HG03432 (cell line): ENCODE results near the gene FGF2.

Source experiments
- ATAC-seq: cut with Tn5 transposase; IDR thresholded peaks from one replicate; pipeline ENCODE4 v1.9.1; 2021; ENCODE audit warnings: mild to moderate bottlenecking, moderate library complexity; ENCODE audit not compliant: unreplicated experiment

Gene FGF2

DNA sequence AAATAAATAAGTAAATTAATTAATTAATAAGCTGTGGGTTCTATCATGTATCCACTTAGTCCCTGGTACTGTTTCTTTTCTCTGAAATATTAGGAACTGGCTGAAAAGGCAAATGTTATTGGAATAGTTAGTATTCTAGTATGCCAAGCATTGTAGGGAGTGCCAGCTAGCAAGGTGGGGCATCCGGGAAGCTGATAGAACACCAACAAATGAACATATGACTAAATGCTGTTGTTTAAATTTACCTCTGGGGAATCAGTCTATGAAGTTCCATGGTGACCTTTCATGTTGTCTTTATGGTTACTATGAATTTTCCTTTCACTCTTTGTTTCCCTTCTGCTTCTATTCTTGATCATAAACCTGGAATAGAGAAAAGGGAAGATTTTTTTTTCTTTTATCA, 63.1 kb downstream of the FGF2 start:
- ATAC-seq: peak; percentile 12

DNA sequence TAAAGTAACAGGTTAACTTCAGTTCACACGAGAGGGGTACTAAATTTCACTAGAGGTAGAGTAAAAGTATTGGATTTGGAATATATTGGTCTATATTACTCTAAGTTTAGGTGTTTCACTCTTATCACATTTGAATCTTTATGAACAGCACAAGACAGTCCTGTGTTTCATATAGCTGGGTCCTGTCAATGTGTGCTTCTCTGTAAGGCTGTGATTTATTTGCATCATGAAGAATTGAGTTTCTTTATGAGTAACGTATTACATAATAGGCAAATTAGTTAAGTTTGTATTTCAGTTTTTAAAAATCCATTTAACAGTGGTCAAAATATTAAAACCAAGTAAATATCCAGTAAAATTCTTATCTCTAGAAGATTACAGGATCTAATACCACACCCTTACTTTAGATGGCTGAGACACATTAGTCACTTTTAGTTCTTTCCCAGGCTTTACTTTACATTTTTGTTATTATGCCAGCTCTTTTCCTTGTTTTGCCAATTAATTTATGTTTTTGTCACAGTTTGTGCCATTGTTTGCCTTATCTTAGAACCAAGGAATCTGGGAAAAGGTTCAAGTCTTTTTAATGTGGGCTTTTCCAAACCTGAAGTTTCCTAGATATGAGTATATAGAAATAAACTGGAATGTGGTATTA, 63.6 kb downstream of the FGF2 start:
- peak; percentile 69 for ATAC-seq

DNA sequence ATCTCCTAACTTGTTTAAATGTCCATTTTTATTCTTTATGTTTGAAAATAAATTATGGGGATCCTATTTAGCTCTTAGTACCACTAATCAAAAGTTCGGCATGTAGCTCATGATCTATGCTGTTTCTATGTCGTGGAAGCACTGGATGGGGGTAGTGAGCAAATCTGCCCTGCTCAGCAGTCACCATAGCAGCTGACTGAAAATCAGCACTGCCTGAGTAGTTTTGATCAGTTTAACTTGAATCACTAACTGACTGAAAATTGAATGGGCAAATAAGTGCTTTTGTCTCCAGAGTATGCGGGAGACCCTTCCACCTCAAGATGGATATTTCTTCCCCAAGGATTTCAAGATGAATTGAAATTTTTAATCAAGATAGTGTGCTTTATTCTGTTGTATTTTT, 68.2 kb downstream of the FGF2 start:
- ATAC-seq: no peak

DNA sequence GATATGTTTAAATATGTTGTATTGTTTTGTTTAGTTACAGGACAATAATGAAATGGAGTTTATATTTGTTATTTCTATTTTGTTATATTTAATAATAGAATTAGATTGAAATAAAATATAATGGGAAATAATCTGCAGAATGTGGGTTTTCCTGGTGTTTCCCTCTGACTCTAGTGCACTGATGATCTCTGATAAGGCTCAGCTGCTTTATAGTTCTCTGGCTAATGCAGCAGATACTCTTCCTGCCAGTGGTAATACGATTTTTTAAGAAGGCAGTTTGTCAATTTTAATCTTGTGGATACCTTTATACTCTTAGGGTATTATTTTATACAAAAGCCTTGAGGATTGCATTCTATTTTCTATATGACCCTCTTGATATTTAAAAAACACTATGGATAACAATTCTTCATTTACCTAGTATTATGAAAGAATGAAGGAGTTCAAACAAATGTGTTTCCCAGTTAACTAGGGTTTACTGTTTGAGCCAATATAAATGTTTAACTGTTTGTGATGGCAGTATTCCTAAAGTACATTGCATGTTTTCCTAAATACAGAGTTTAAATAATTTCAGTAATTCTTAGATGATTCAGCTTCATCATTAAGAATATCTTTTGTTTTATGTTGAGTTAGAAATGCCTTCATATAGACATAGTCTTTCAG, 68.8 kb downstream of the FGF2 start:
- no peak for ATAC-seq

DNA sequence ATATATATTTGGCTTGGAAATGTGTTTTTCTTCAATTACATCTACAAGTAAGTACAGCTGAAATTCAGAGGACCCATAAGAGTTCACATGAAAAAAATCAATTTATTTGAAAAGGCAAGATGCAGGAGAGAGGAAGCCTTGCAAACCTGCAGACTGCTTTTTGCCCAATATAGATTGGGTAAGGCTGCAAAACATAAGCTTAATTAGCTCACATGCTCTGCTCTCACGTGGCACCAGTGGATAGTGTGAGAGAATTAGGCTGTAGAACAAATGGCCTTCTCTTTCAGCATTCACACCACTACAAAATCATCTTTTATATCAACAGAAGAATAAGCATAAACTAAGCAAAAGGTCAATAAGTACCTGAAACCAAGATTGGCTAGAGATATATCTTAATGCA, 69.6 kb downstream of the FGF2 start:
- no peak for ATAC-seq

DNA sequence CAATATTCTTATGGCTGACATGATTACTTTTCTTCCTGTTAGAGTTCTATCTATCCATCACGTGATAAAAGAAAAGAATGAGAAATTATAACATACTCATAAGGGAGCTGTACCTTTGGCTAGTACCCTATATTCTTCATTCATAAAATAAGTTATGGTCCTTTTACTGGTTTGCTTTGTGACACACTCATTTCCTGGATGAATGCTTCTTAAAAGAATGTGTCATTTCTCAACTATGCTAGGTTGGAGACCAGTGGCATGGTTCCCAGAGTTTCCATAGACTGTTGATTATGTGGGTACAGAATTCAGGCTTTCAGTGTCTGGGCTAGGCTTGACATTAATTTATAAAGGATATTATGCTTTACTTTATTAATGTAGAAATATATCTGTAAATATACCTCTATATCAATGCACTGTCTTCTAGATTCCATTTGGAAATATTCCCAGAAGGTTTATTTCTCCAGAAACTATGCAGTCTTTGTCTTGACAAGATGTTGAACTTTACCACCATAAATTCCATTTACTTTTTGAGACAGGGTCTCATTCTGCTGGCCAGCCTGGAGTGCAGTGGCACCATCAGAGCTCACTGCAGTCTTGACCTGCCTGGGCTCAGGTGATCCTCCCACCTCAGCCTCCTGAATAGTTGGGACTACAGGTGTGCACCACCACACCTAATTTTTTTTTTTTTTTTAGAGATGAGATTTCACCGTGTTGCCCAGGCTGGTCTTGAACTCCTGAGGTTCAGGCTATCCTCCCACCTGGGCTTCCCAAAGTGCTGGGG, 71.9 kb downstream of the FGF2 start:
- ATAC-seq: no peak

DNA sequence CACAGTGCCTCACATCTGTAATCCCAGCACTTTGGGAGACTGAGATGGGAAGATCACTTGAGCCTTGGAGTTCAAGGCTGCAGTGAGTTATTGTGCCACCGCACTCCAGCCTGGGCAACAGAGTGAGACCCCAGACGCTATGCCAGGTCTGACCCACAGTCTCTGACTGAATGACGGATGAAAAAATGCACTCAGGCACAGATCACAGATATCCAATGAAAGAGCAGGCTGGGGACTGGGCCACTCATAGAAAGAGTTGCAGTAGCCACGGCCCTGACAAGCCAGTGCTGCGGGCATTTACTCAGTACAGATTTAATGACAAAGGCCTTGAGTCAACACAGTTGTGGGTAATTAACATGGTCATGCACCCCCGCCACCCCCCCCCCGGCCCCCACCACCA, 73.1 kb downstream of the FGF2 start:
- no peak for ATAC-seq

DNA sequence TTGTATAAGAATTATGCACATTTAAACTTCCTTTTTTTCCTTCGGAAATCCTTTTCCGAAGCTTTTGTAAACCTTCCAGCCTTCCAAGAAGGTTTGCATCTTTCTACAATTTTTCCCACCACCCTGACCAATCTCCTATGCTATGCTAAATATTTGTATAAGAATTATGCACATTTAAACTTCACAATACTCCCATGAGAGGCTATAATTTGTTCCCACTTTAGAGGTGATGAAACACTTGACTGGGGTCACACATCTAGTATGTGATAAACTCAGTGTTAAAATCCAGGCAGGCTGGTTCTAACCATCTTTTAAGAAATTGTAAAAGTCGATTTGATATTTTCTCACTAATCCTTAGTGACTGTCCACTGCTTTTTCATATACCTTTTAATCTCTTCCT, 73.7 kb downstream of the FGF2 start:
- no peak for ATAC-seq

DNA sequence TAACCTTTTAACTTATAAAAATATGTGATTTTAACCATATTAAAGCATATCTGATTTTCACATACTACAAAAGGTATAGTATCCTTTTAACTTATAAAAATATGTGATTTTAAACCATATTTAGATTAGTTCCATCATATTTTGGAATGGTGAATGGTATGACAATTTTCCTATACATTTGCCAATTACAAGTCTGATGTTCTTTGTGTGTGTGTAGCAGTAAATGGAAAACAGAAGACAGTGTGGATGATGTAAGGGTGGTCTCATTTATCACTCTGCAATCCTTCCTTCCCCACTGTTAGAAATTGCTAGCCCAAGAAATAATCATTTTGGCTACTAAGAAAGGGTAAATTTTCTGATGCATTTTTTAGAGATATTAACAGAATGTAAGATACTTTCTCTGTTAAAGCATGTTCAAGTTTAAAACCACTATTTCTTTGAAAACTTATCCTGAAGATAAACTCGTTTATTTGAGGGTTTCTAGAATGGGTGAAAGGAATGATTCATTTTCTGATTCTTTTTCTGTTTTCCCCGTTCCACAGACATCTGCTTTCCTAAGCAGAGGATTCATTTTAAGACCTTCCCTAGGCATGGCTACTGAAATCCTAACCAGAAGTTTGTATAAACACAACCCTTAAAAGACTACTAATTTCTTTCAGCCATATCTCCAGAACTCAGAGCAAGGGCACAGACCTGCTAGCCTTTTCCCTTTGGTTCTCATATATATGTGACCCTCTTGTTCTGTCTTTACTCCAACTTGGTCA, 74.8 kb downstream of the FGF2 start:
- ATAC-seq: no peak

DNA sequence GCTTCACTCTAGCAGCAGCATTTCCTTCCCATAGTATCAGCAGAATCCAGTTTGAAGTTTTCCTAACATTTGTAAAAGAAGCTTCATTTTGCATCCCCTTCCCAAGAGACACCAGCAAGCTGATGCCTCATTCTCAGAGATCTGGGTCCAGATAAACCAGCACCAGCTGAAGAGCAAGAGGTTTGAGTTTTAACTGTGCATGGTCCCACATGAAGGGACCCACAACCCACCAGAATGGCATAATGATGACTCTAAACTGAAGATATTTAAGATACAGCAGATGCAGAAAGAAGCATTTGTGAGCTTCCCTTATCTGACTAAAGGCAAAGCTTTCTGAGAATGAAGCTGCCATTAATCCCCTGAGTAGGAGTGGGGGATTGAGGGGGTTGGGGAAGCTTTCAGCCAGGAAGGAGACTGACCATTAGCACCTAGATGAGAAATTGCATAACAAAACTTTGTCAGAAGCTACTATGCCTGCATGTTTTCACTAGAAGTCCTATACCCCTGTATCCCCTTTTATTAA, 77.2 kb downstream of the FGF2 start:
- no peak for ATAC-seq

DNA sequence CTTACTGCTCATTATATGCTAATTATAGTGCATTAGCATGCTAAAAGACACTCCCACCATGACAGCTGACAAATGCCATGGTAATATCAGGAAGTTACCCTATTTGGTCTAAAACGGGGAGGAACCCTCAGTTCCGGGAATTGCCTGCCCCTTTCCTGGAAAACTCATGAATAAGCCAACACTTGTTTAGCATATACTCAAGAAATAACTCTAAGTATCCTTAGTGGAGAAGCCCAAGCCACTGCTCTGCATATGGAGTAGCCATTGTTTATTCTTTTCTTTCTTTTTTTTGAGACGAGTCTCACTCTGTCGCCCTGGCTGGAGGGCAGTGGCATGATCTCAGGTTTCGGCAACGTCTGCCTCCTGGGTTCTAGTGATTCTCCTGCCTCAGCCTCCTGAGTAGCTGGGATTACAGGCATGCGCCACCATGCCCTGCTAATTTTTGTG, 80.3 kb downstream of the FGF2 start:
- no peak for ATAC-seq

DNA sequence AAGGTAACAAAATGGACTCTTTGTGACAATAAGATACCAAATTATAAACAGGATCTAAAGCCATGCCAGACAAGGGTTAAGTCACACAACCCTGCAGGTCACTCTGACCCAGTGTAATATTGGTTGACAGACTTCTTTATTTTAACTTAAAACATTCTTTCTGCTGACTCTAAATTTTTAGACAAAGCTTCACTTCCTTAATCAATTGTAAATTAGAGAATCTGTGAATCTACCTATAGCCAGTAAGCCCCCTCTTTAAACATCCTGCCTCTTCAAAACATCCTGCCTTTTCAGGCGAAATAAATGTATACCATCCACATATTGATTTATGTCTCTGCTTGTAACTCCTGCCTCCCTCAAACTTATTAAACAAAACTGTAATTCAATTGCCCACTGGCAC, 81.6 kb downstream of the FGF2 start:
- ATAC-seq: no peak

DNA sequence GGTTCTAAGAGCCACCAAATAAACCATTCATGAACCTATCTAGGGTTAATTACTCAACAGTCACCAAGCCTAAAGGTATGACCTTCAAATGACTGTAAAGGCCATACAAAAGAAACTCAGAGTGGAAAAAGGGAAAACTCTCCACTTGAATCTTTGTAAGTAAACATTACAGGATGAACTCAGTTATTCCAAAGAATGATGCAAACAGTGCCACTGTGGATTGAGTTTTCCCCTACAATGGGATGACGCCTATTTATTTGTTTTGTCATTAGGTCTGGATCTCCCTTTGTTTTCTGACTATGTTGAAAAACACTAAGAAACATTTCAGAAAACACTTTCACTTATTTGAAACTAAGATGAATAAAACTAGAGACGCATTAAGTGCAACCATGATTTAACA, 83.1 kb downstream of the FGF2 start:
- no peak for ATAC-seq

DNA sequence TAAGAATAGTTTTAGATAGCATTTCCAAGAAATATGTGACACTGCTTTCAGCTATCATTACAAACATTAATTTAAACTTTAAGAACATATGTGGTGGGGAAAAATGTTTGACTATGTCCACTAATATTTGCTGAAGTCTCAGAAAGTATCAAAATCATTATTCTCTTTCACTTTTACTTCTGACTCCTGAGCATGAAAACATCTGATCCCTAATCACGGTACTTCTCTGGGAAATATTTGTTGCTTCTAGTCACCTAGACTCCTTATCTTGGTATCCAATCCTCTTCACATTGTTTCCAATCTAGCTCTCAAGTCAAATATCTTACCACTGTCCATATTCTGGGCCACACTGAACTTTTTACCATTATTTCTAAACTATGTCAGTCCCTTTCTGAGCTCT, 85.0 kb downstream of the FGF2 start:
- ATAC-seq: no peak

DNA sequence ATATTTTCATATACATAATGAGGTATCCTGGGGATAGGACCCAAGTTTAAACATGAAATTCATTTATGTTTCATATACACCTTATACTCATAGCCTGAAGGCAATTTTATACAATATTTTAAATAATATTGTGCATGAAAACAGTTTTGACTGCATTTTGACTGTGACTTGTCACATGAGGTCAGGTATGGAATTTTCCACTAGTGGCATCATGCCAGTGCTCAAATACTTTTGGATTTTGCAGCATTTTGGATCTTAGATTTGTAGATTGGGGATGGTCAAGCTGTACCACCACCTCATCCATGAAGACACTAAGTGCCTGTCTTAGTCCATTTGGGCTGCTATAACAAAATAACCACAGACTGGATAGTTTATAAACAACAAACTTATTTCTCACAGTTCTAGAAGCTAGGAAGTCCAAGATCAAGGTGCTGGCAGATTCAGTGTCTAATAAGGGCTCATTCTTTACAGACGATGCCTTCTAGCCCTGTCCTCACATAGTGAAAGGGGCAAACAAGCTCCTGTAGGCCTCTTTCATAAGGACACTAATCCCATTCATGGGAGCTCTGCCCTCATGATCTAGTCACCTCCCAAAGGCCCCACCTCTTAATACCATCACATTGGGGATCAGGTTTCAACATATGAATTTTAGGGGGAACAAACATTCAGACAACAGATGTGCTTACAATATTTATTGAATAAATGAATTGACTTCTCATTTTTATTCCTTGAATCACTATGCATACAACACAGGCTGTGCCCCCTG, 86.4 kb downstream of the FGF2 start:
- ATAC-seq: no peak

DNA sequence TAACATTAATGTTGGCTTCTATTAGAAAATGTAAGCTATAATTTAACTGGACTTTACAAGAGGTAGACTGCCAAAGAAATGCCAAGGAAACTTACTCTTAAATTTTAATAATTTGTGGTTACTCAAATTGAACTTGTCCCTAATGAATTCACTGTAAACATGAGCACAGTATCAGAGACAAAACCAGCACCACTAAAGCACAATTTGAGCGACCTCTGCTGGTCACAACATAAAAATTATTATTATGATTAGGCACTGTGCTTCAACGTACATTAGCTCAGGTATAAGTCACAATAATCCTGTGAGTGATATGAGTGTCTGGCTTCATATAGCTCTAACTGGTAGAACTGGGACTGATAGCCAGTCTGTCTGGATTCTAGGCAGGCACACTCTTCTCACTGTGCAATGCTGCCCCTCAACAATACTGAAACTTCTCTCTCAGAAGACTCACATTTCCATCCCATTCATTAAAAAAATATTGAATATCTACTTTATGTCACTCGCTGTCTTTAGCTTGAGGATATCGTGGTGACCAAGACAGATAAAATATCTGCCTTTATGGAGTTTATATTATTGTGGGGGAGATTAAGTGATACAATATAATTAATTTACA, 87.8 kb downstream of the FGF2 start:
- ATAC-seq: peak; percentile 96

DNA sequence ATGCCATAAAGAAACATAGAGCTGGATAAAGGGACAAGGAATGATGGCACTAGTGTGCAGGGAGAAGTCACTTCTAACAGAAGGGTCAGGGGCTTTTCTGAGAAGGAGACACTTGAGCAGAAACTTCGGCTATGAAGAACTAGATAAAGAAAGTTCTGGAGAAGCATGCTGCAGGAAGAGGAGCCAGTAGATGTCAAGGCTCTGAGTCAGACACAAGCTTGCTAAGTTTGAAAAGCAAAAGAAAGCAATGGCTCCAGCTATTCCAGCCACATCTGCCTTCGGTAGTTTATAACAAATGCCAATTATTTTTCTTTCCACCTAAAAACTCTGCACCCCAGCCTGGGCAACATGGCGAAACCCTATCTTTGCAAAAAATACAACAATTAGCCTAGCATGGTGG, 88.3 kb downstream of the FGF2 start:
- no peak for ATAC-seq

DNA sequence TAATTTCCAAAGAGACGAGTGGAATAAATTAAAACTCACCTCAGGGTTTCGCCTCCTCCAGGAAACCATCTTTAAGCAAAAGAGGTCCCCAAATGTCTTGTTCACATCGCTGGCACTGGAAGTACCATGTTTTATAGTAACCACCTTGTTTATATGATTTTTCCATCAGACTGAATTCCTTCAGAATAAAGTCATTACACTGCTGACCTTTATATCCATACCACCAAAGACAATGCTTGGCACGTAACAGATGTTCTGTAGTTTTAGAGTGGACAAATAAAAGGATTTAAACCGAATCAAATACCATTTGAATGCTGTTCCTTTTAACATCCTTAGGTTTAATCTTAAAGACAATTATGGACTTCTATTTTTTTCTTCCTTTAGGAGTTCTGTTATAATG, 91.1 kb downstream of the FGF2 start:
- ATAC-seq: no peak

DNA sequence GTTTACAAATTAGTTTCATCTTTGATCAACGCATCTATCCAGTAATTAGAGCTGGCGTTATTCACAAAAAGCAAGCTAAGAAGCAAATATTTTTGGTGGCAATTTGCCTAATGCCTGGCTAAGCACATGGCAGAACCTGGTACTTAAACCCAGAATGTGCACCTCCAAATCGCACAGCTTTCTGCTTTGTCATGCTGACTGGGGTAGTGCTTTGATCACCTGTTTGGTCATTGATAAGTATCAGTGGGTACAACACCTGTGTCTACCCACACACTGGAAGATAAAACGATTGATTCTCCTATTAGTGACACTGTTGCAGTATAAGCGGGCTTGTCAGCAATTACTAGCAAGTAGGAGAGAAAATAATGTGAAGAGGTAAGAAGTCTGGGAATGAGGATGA, 93.8 kb downstream of the FGF2 start:
- ATAC-seq: no peak

DNA sequence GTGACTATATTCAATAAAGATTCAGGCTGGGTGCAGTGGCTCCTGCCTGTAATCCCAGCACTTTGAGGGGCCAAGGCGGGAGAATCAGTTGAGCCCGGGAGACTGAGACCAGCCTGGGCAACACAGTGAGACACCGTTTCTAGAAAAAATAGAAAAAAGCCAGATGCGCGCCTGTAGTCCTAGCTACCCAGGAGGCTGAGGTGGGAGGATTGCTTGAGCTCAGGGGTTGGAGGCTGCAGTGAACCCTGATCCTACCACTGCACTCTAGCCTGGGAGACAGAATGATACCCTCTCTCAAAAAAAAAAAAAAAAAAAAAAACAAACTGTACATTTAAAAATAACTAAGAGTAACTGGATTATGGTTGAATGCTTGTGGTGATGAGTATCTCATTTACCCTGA, 94.7 kb downstream of the FGF2 start:
- ATAC-seq: no peak
